HCT116 (cell line): Measurements from ENCODE around the gene RNF183. TPM values are rescaled to one million over a fixed set of nuclear protein-coding genes. Genes with fewer than 3 reads are reported as not detected.
A peak's percentile ranks its signal among the peaks of the same experiment; 100 is the strongest.

Experiments
- ATAC-seq: fragments of 200-7000 bp; cut with Tn5 transposase; 2 replicates; pipeline ENCODE4 v1.9.1; 2020; ENCODE audit warnings: mild to moderate bottlenecking, moderate library complexity
- BruUV-seq: library from RNA; stranded (reverse); fragments of 400-500 nt; replicated peaks from 2 replicates; lab custom pipeline; 2021; lab: Mats Ljungman, UMichigan
- CTCF ChIA-PET: fragments of 300-600 bp; sonication (Branson Sonifier 250); formaldehyde crosslinking; loops from one replicate; lab custom pipeline; 2021; ENCODE audit warnings: antibody characterized with exemption; lab: Charles Lee
- POLR2A ChIA-PET: fragments of 300-600, 350-600 bp; sonication (Branson Sonifier 250); formaldehyde crosslinking; loops from one replicate; lab custom pipeline; 2021; ENCODE audit warnings: antibody characterized with exemption; lab: Charles Lee
- RAD21 ChIA-PET, 2 experiments: fragments of 300-600 bp; sonication (Branson Sonifier 250); formaldehyde crosslinking; loops; one replicate each; lab custom pipeline; 2023; ENCODE audit warnings: low total read pairs in 2 of 2; ENCODE audit not compliant: uncharacterized antibody in 2 of 2, unreplicated experiment in 2 of 2, low non-redundant PET in 1 of 2; lab: Charles Lee
- DNase-seq: peaks from one replicate; pipeline ENCODE4 v3.0.0-alpha.2; 2010; ENCODE audit warnings: low read depth, low spot score
- H2AFZ ChIP-seq: fragments of 200-600 bp; shearing (Covaris generic), sonication (generic); 2 replicates; pipeline ENCODE4 v1.6.1; 2017; ENCODE audit warnings: low read depth, mixed run types, mixed read lengths, antibody characterized with exemption, low read length; ENCODE audit not compliant: poor library complexity, severe bottlenecking
- H3K27ac ChIP-seq: 2 replicates; pipeline ENCODE4 v1.5.1; 2012; ENCODE audit warnings: low read depth, low read length
- H3K27me3 ChIP-seq: fragments of 200-600 bp; sonication (generic); 2 replicates; pipeline ENCODE4 v1.6.1; 2016; ENCODE audit warnings: mixed run types, low read length, mixed read lengths; ENCODE audit not compliant: insufficient read depth
- H3K36me3 ChIP-seq, 2 experiments: fragments of 200-500 bp in 1 of 2; fragments of 200-600 bp in 1 of 2; sonication (Bioruptor generic) in 1 of 2; sonication (generic) in 1 of 2; 2 replicates each; pipeline versions ENCODE4 v1.5.1 to v1.6.1; 2014 to 2016; ENCODE audit warnings: low read length in 2 of 2, inconsistent platforms in 1 of 2, mixed read lengths in 1 of 2, mixed run types in 1 of 2; ENCODE audit not compliant: insufficient read depth in 2 of 2, control insufficient read depth in 1 of 2
- H3K4me1 ChIP-seq, 2 experiments: fragments of 200-600 bp in 1 of 2; sonication (generic) in 1 of 2; 2 replicates each; pipeline versions ENCODE4 v1.5.1 to v1.6.1; 2012 to 2017; ENCODE audit warnings: low read length in 2 of 2, inconsistent platforms in 1 of 2, mild to moderate bottlenecking in 1 of 2, mixed read lengths in 1 of 2, mixed run types in 1 of 2, moderate library complexity in 1 of 2; ENCODE audit not compliant: insufficient read depth in 2 of 2, control insufficient read depth in 1 of 2
- H3K4me2 ChIP-seq: fragments of 200-600 bp; sonication (generic); 2 replicates; pipeline ENCODE4 v1.6.1; 2017; ENCODE audit warnings: mixed run types, low read length, mixed read lengths
- H3K4me3 ChIP-seq, 2 experiments: fragments of 200-600 bp in 1 of 2; sonication (generic) in 1 of 2; replicated peaks in 1 of 2; 2 replicates each; pipeline ENCODE4 v1.5.1; 2011 to 2016; ENCODE audit warnings: low read length in 2 of 2, control low read depth in 1 of 2, low read depth in 1 of 2, mild to moderate bottlenecking in 1 of 2, mixed read lengths in 1 of 2, mixed run types in 1 of 2
- H3K79me2 ChIP-seq: fragments of 200-600 bp; sonication (generic); 2 replicates; pipeline ENCODE4 v1.6.1; 2017; ENCODE audit warnings: mild to moderate bottlenecking, mixed run types, low read length, moderate library complexity, mixed read lengths; ENCODE audit not compliant: insufficient read depth
- H3K9ac ChIP-seq: fragments of 200-600 bp; sonication (generic); 2 replicates; pipeline ENCODE4 v1.6.1; 2016; ENCODE audit warnings: low read length, mixed read lengths
- H3K9me2 ChIP-seq: fragments of 200-600 bp; sonication (generic), shearing (Covaris generic); 2 replicates; pipeline ENCODE4 v1.6.1; 2017; ENCODE audit warnings: mixed run types, mild to moderate bottlenecking, moderate library complexity; ENCODE audit not compliant: insufficient read depth
- H3K9me3 ChIP-seq, 2 experiments: fragments of 200-500 bp in 1 of 2; fragments of 200-600 bp in 1 of 2; sonication (Bioruptor generic) in 1 of 2; sonication (generic) in 1 of 2; 2 replicates each; pipeline ENCODE4 v1.6.1; 2014 to 2017; ENCODE audit warnings: low read length in 2 of 2, mixed read lengths in 2 of 2, inconsistent platforms in 1 of 2, low read depth in 1 of 2, mild to moderate bottlenecking in 1 of 2, mixed run types in 1 of 2, moderate library complexity in 1 of 2; ENCODE audit not compliant: control insufficient read depth in 1 of 2, insufficient read depth in 1 of 2
- H4K20me1 ChIP-seq: fragments of 200-600 bp; sonication (generic), shearing (Covaris generic); 2 replicates; pipeline ENCODE4 v1.6.1; 2017; ENCODE audit warnings: mixed run types, mild to moderate bottlenecking, moderate library complexity; ENCODE audit not compliant: insufficient read depth
- CEBPB ChIP-seq: IDR thresholded peaks from 2 replicates; pipeline ENCODE4 v1.6.1; 2012; ENCODE audit warnings: low read depth
- ELF1 ChIP-seq: IDR thresholded peaks from 2 replicates; pipeline ENCODE4 v1.6.1; 2012; ENCODE audit warnings: low read depth, borderline replicate concordance
- EZH2 ChIP-seq: fragments of 200-600 bp; sonication (generic); IDR thresholded peaks from 2 replicates; pipeline ENCODE4 v1.6.1; 2017; ENCODE audit warnings: antibody characterized with exemption, mixed run types
- EZH2phosphoT487 ChIP-seq: fragments of 200-600 bp; IDR thresholded peaks from 2 replicates; pipeline ENCODE4 v1.6.1; 2018; ENCODE audit warnings: antibody characterized with exemption, borderline replicate concordance
- FOSL1 ChIP-seq: IDR thresholded peaks from 2 replicates; pipeline ENCODE4 v1.6.1; 2012; ENCODE audit warnings: low read depth
- JUND ChIP-seq: IDR thresholded peaks from 2 replicates; pipeline ENCODE4 v1.6.1; 2012
- POLR2A ChIP-seq: IDR thresholded peaks from 2 replicates; pipeline ENCODE4 v1.7.0; 2011; ENCODE audit warnings: borderline replicate concordance; ENCODE audit not compliant: insufficient read depth, insufficient read length; ENCODE audit errors: extremely low read depth
- POLR2AphosphoS5 ChIP-seq: IDR thresholded peaks from 2 replicates; pipeline ENCODE4 v1.6.1; 2011; ENCODE audit warnings: mild to moderate bottlenecking, low read depth, low read length, moderate library complexity
- RAD21 ChIP-seq: IDR thresholded peaks from 2 replicates; pipeline ENCODE4 v1.6.1; 2012; ENCODE audit warnings: low read depth, mild to moderate bottlenecking
- SP1 ChIP-seq: IDR thresholded peaks from 2 replicates; pipeline ENCODE4 v1.6.1; 2012; ENCODE audit warnings: low read depth
- SRF ChIP-seq: IDR thresholded peaks from 2 replicates; pipeline ENCODE4 v1.6.1; 2012; ENCODE audit warnings: low read depth
- TCF7L2 ChIP-seq: IDR thresholded peaks from 2 replicates; pipeline ENCODE4 v1.7.0; 2011; ENCODE audit warnings: borderline replicate concordance, inconsistent platforms; ENCODE audit not compliant: insufficient read depth, insufficient read length; ENCODE audit errors: extremely low read depth
- intact Hi-C: fragments of 100-400 bp; cut with micrococcal nuclease; formaldehyde crosslinking; loops from 2 replicates; pipeline ENCODE4 v1.10.0; 2022
- total RNA-seq: library from RNA; stranded (reverse); gene quantifications from one replicate; pipeline ENCODE4 v1.2.1, GENCODE V29; 2021; ENCODE audit not compliant: unreplicated experiment
- TF ChIP-seq, protein P1 (sequence below), 3 experiments: fragments of 200-600 bp in 1 of 3; sonication (generic) in 1 of 3; IDR thresholded peaks in 2 of 3; conservative IDR thresholded peaks in 1 of 3; 2 replicates each; pipeline ENCODE4 v1.5.1; 2012 to 2017; ENCODE audit warnings: low read depth in 2 of 3, low read length in 2 of 3, antibody characterized with exemption in 1 of 3, borderline replicate concordance in 1 of 3, control low read depth in 1 of 3, mild to moderate bottlenecking in 1 of 3, mixed read lengths in 1 of 3, mixed run types in 1 of 3, moderate library complexity in 1 of 3; ENCODE audit not compliant: insufficient read depth in 1 of 3
- TF ChIP-seq, protein P2 (sequence below): IDR thresholded peaks from 2 replicates; pipeline ENCODE4 v1.6.1; 2011; ENCODE audit warnings: mild to moderate bottlenecking, low read length, moderate library complexity; ENCODE audit not compliant: insufficient replicate concordance; ENCODE audit errors: extremely low read depth
- TF ChIP-seq, protein P3 (sequence below): IDR thresholded peaks from 2 replicates; pipeline ENCODE4 v1.6.1; 2012

RNF183 gene
- total RNA-seq, 1 experiment from 2014 or later = 0.12 TPM

DNA sequence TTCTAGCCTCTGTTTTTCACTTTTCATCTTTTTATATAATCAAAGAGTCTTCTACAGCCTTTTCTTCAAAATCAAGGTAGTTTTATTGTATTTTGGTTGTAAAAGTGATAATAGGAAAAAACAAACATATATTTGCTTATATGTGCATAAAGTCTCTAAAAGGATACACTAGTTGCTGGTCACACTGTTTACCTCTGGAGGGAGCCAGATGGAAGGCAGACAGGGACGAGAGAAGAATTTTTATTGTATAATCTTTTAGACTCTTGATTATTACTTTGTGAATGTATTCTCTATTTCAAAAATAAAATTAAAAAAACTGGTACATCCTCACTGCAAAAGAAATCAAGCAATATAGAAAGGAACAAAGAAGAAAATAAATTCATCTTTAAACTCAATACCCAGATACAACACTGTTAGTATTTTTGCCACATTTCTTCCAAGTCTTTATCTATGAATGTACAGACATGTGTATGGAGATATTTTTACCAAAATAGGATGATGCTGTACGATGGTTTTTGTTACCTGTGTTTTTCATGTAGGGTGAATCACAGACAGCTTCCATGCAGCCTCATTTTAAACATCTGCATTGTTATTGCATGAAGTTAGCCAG lies 6.1 kb upstream of the RNF183 start:
- Histone ChIP-seq H3K27ac (no peak overlapping the region), H3K79me2 (no peaks in the 10 kb centered on the region), H2AFZ (no peak overlapping the region), H3K4me3 (no peak overlapping the region), H3K4me2 (no peak overlapping the region), H3K9me2 (no peaks in the 10 kb centered on the region), H3K9ac (no peak overlapping the region), H3K4me1 (no peaks in the 10 kb centered on the region), H4K20me1 (no peaks in the 10 kb centered on the region), H3K27me3 (no peaks in the 10 kb centered on the region), H3K36me3 (no peaks in the 10 kb centered on the region), H3K9me3 (no peaks in the 10 kb centered on the region)
- TF ChIP-seq EZH2phosphoT487 = no peak
- no peak for TF ChIP-seq FOSL1
- TF ChIP-seq SRF = 0 out of 2 replicates have a peak, but pooled peaks have one; percentile 18
- peak; percentile 93 for TF ChIP-seq RAD21
- TF ChIP-seq, protein P1, sequence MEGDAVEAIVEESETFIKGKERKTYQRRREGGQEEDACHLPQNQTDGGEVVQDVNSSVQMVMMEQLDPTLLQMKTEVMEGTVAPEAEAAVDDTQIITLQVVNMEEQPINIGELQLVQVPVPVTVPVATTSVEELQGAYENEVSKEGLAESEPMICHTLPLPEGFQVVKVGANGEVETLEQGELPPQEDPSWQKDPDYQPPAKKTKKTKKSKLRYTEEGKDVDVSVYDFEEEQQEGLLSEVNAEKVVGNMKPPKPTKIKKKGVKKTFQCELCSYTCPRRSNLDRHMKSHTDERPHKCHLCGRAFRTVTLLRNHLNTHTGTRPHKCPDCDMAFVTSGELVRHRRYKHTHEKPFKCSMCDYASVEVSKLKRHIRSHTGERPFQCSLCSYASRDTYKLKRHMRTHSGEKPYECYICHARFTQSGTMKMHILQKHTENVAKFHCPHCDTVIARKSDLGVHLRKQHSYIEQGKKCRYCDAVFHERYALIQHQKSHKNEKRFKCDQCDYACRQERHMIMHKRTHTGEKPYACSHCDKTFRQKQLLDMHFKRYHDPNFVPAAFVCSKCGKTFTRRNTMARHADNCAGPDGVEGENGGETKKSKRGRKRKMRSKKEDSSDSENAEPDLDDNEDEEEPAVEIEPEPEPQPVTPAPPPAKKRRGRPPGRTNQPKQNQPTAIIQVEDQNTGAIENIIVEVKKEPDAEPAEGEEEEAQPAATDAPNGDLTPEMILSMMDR (IDR thresholded peaks at IDR 0.05 in 2 of 3, conservative IDR thresholded peaks at IDR 0.05 in 1 of 3; ENCODE audit: borderline replicate concordance in 1 of 3, insufficient read depth in 1 of 3, low read depth in 2 of 3, low read length in 2 of 3) = peak; percentile 74 to 86 (median 78)
- TF ChIP-seq JUND = no peak
- BruUV-seq = no TSS peak
- RAD21 ChIA-PET = no interaction called here
- POLR2A ChIA-PET = no interaction called here
- CTCF ChIA-PET = no interaction called here
- peak; percentile 8 for DNase-seq
- intact Hi-C loops = loop anchor here (1.0 to 10.0 kb wide), 2 partner anchors 98 to 345 kb away; no protein-coding TSS in a partner anchor
- ATAC-seq = peak; percentile 76

DNA sequence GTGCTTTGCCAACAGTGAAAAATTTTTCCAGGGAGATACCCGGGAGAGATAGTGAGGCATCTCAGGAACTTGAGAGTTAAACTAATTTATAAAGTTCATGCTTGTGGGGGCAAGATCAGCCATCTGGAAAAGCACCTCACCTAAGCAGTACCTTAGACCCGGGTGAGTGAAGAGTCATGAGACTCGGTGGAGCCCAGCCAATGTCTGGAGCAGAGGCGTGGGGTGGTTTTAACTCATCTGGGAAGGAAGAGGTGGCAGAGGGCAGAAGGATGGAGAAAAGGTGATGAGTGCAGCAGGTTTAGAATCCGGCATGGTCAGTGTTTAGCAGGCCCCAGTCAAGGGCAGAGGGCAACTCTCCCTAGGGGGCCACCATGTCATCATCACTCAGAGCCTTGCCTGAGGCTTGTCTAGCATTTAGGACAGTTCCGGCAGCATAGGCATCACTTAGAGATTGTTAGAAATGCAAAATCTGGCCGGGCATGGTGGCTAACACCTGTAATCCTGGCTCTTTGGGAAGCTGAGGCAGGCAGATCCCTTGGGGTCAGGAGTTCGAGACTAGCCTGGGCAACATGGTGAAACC lies 4.3 kb upstream of the RNF183 start:
- RAD21 ChIA-PET = no interaction called here
- BruUV-seq = no TSS peak
- TF ChIP-seq SP1 (no peak), JUND (no peak), ELF1 (no peak), POLR2A (no peak), TCF7L2 (no peak), POLR2AphosphoS5 (no peak), EZH2 (no peak), SRF (no peak), FOSL1 (no peak), EZH2phosphoT487 (no peak), CEBPB (no peak)
- TF ChIP-seq, protein P2, sequence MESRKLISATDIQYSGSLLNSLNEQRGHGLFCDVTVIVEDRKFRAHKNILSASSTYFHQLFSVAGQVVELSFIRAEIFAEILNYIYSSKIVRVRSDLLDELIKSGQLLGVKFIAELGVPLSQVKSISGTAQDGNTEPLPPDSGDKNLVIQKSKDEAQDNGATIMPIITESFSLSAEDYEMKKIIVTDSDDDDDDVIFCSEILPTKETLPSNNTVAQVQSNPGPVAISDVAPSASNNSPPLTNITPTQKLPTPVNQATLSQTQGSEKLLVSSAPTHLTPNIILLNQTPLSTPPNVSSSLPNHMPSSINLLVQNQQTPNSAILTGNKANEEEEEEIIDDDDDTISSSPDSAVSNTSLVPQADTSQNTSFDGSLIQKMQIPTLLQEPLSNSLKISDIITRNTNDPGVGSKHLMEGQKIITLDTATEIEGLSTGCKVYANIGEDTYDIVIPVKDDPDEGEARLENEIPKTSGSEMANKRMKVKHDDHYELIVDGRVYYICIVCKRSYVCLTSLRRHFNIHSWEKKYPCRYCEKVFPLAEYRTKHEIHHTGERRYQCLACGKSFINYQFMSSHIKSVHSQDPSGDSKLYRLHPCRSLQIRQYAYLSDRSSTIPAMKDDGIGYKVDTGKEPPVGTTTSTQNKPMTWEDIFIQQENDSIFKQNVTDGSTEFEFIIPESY = no peak
- TF ChIP-seq, protein P3, sequence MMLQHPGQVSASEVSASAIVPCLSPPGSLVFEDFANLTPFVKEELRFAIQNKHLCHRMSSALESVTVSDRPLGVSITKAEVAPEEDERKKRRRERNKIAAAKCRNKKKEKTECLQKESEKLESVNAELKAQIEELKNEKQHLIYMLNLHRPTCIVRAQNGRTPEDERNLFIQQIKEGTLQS = no peak

More for the DNA sequence above, 4.3 kb upstream of the RNF183 start:
- Histone ChIP-seq H3K9ac (no peak overlapping the region), H3K4me3 (no peak overlapping the region), H3K27ac (no peak overlapping the region), H3K9me2 (no peaks in the 10 kb centered on the region), H3K79me2 (no peaks in the 10 kb centered on the region), H2AFZ (no peak overlapping the region), H3K4me2 (no peak overlapping the region), H3K9me3 (no peaks in the 10 kb centered on the region), H4K20me1 (no peaks in the 10 kb centered on the region), H3K36me3 (no peaks in the 10 kb centered on the region), H3K4me1 (no peaks in the 10 kb centered on the region), H3K27me3 (no peaks in the 10 kb centered on the region)
- ChIA-PET POLR2A (no interaction called here), CTCF (interaction anchor here (1.2 kb wide), 1 partner anchor 95 kb away, joined by 3 read pairs; no protein-coding TSS in a partner anchor)
- DNase-seq = no peak
- ATAC-seq = no peak
- intact Hi-C loops = loop anchor here (10.0 kb wide), 1 partner anchor 347 kb away; no protein-coding TSS in a partner anchor
